Osteocyte (in vitro differentiated cells): ENCODE measurements around the gene TUT7. TPM values are rescaled to one million over a fixed set of nuclear protein-coding genes. Genes with fewer than 3 reads are reported as not detected.

Experiments
- DNase-seq: peaks from one replicate; pipeline ENCODE4 v3.0.0; 2021; ENCODE audit warnings: mixed read lengths; ENCODE audit not compliant: unreplicated experiment; ENCODE audit errors: extremely low spot score
- H3K27ac Mint-ChIP-seq: one replicate; pipeline ENCODE4 v1.8.0; 2021; ENCODE audit warnings: mild to moderate bottlenecking, mixed read lengths; ENCODE audit not compliant: unreplicated experiment
- H3K27me3 Mint-ChIP-seq: one replicate; pipeline ENCODE4 v1.8.0; 2021; ENCODE audit warnings: mixed read lengths; ENCODE audit not compliant: unreplicated experiment
- H3K36me3 Mint-ChIP-seq: one replicate; pipeline ENCODE4 v1.8.0; 2021; ENCODE audit warnings: mixed read lengths; ENCODE audit not compliant: unreplicated experiment
- H3K4me1 Mint-ChIP-seq: one replicate; pipeline ENCODE4 v1.8.0; 2021; ENCODE audit warnings: mixed read lengths; ENCODE audit not compliant: unreplicated experiment
- H3K4me3 Mint-ChIP-seq: one replicate; pipeline ENCODE4 v1.8.0; 2021; ENCODE audit warnings: mild to moderate bottlenecking, moderate library complexity, mixed read lengths; ENCODE audit not compliant: unreplicated experiment
- H3K9me3 Mint-ChIP-seq: one replicate; pipeline ENCODE4 v1.8.0; 2021; ENCODE audit warnings: mixed read lengths; ENCODE audit not compliant: unreplicated experiment
- total RNA-seq: library from RNA; stranded (reverse); gene quantifications from 2 replicates; pipeline ENCODE4 v1.2.1, GENCODE V29; 2021
- TF ChIP-seq, protein P1 (sequence below): fragments of 200-600 bp; sonication (generic); IDR thresholded peaks from 2 replicates; pipeline ENCODE4 v1.5.0; 2021; ENCODE audit warnings: antibody characterized with exemption, mild to moderate bottlenecking, moderate library complexity

TUT7 gene
- total RNA-seq, 1 donor from 2014 or later: 24.8 TPM

DNA sequence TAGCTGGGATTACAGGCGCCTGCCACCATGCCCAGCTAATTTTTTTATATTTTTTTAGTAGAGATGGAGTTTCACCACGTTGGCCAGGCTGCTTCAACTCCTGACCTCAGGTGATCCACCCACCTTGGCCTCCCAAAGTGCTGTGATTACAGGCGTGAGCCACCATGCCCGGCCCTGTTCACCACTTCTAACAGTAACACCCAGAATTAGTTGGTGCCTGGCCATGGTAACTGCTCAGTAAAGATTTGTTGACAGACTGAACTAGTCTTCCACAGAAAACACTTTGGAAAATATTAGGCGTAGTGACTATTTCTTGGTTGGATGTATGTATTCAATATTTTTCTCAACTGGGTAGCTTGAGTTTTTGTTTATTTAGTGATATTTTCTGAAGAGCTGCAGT, 24.0 kb downstream of the TUT7 start:
- no peak overlapping the region for H3K4me3 Mint-ChIP-seq
- no peak overlapping the region for H3K27ac Mint-ChIP-seq
- H3K27me3 Mint-ChIP-seq: no peaks in the 10 kb centered on the region
- peaks cover 56% of the 10 kb centered on the region for H3K36me3 Mint-ChIP-seq
- TF ChIP-seq, protein P1, sequence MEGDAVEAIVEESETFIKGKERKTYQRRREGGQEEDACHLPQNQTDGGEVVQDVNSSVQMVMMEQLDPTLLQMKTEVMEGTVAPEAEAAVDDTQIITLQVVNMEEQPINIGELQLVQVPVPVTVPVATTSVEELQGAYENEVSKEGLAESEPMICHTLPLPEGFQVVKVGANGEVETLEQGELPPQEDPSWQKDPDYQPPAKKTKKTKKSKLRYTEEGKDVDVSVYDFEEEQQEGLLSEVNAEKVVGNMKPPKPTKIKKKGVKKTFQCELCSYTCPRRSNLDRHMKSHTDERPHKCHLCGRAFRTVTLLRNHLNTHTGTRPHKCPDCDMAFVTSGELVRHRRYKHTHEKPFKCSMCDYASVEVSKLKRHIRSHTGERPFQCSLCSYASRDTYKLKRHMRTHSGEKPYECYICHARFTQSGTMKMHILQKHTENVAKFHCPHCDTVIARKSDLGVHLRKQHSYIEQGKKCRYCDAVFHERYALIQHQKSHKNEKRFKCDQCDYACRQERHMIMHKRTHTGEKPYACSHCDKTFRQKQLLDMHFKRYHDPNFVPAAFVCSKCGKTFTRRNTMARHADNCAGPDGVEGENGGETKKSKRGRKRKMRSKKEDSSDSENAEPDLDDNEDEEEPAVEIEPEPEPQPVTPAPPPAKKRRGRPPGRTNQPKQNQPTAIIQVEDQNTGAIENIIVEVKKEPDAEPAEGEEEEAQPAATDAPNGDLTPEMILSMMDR: no peak
- H3K4me1 Mint-ChIP-seq: peaks cover 5% of the 10 kb centered on the region
- no peaks in the 10 kb centered on the region for H3K9me3 Mint-ChIP-seq
- DNase-seq: no peak

DNA sequence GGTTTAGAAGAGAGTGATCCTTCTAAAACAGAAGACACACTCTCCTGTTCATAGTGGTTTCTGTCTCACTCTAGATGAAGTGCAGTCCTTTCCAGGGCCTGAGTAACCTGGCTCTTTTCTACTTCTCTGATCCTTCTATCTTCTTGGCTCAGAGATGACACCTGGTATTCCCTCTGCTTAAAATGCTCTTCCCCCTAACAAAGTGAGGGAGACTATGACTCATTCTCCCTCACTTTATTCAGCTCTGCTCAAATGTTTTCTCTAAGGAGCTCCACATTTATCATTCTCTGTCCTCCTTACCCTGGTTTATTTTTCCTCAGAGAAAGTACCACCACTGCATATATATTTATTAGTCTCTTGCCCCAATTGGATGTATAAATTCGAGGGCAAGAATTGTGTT, 24.6 kb downstream of the TUT7 start:
- no peak overlapping the region for H3K27ac Mint-ChIP-seq
- peaks cover 56% of the 10 kb centered on the region for H3K36me3 Mint-ChIP-seq
- H3K9me3 Mint-ChIP-seq: no peaks in the 10 kb centered on the region
- no peaks in the 10 kb centered on the region for H3K27me3 Mint-ChIP-seq
- TF ChIP-seq, protein P1: no peak
- no peak for DNase-seq
- H3K4me1 Mint-ChIP-seq: peaks cover 5% of the 10 kb centered on the region
- no peak overlapping the region for H3K4me3 Mint-ChIP-seq

DNA sequence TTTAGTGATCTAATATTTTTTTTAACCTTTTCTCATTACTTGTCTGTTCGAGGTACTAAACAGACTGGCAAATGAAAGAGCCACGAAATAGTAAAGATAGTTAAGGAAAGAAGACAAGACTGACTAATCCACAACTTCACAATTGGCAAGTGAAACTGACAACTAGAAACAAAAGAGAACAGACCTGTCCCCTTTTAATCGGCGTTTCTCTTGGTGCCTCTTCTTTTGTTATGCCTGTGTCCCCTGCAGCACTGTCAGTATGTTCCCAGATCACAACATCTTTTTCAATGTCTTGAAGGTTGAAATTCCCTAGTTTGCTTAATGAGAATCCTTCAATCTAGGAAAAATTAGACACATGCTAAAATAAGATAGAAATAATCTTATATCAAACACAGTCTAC, 26.1 kb downstream of the TUT7 start:
- TF ChIP-seq, protein P1: no peak
- no peak overlapping the region for H3K27ac Mint-ChIP-seq
- no peaks in the 10 kb centered on the region for H3K9me3 Mint-ChIP-seq
- no peak for DNase-seq
- H3K27me3 Mint-ChIP-seq: no peaks in the 10 kb centered on the region
- peaks cover 5% of the 10 kb centered on the region for H3K4me1 Mint-ChIP-seq
- peaks cover 58% of the 10 kb centered on the region for H3K36me3 Mint-ChIP-seq
- H3K4me3 Mint-ChIP-seq: no peak overlapping the region

DNA sequence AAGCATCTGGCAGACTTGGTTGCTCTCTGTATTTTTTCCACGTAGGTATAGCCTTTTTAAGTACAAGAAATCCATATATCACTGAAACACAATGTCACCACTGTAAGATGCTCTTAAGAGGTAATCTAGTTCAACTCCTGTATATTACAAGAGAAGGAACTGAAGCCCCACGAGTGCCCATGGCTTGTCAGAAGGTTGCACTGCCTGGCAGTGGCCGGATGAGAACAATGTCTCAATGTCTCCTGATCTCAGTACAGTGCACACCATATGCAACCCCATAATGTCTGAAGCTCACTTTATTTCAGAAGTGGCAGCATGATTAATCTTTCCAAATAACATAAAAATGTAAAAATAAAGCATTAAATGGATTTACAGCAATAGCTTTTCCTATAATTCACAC, 27.7 kb downstream of the TUT7 start:
- Mint-ChIP-seq H3K27ac (no peak overlapping the region), H3K36me3 (peaks cover 54% of the 10 kb centered on the region), H3K4me1 (peaks cover 17% of the 10 kb centered on the region), H3K4me3 (no peak overlapping the region), H3K9me3 (no peaks in the 10 kb centered on the region), H3K27me3 (no peaks in the 10 kb centered on the region)
- DNase-seq: no peak
- TF ChIP-seq, protein P1: no peak

DNA sequence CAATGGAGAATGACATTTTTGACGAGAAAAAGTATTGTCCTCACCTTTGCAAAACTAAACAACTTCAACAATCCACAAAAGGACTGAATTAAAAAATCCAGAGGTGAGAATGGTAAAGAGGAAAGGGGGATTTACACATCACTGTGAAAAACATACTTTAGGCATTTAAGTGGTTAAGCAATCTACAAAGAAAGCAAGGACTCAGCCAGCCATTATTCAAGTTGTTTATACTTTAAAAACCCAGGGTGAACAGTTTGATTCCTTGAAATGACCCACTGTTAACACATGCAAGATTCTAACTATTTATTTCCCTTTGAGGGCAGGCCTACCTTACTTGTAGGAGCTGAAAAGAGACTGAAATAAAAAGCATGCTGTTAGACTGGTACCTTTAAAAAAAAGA, 29.3 kb downstream of the TUT7 start:
- Mint-ChIP-seq H3K36me3 (peaks cover 51% of the 10 kb centered on the region), H3K27ac (no peak overlapping the region)
- no peak for DNase-seq

More for the DNA sequence above, 29.3 kb downstream of the TUT7 start:
- Mint-ChIP-seq H3K27me3 (no peaks in the 10 kb centered on the region), H3K9me3 (no peaks in the 10 kb centered on the region), H3K4me3 (no peak overlapping the region), H3K4me1 (peaks cover 27% of the 10 kb centered on the region)
- TF ChIP-seq, protein P1: no peak
